ENCODE results near the gene RBM20. TPM values are rescaled to one million over a fixed set of nuclear protein-coding genes. Genes with fewer than 3 reads are reported as not detected.

RBM20 gene
- total and polyA plus RNA-seq, 2 of the 13 experiments (the other 11 are each of a cell fraction or from before 2014, with no cell fraction given) = 0.02 to 0.22 TPM

DNA sequence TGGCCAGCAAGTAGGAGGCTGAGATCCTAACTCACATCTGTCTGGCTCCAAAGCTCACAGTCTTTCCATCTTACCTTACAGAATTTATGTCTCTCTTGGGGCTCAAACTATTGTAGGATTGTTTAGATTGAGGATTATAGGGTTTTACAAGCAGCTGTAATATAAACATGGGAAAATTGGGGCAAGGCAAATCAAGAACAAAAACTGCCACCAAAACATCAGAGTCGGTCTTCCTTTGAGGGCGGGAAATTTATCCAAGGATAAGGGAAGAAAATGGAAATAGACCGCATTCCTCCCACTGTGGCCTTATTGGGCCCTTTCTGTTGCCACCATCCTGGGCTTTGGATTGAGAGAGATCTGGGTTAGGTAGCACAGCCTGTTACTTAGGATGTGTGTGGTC, 22.5 kb downstream of the RBM20 start:
- peaks cover 3 to 30% of the 10 kb centered on the region in 2 experiments; a peak in 3 of 5 replicates for H3K27me3 ChIP-seq (ENCODE audit: control insufficient read depth in 1 of 2, insufficient read depth in 2 of 2, low read length in 2 of 2)
- H3K4me3 ChIP-seq (replicated peaks in 1 of 3; ENCODE audit: insufficient read depth in 1 of 3, low read depth in 2 of 3, low read length in 3 of 3) = no peak overlapping the region
- H3K27ac ChIP-seq (ENCODE audit: extremely low read length, insufficient read depth, low read length) = no peak overlapping the region
- POLR2A ChIA-PET = no interaction called here
- 45% methylated on average over 3 of the region's 3 CpGs for WGBS (ENCODE audit: low lambda C conversion rate)
- no peaks in the 10 kb centered on the region for H4K20me1 ChIP-seq (ENCODE audit: insufficient read depth, low read length)
- H3K9me3 ChIP-seq (ENCODE audit: low read length) = no peaks in the 10 kb centered on the region
- 0 out of 2 replicates have a peak, but pooled peaks cover under 1% of the 10 kb centered on the region for H3K4me1 ChIP-seq (ENCODE audit: insufficient read depth, low read length)
- no TSS peak for BruUV-seq (replicated peaks)
- no peak for TF ChIP-seq CCAR2 (optimal IDR thresholded peaks at IDR 0.05; ENCODE audit: low read depth, low read length)
- TF ChIP-seq HBP1 (CRISPR knock-in tag; IDR thresholded peaks at IDR 0.05; ENCODE audit: low read depth) = no peak
- no peak for TF ChIP-seq ZNF12 (CRISPR knock-in tag; IDR thresholded peaks at IDR 0.05)
- no peak for TF ChIP-seq ETV6 (CRISPR knock-in tag; conservative IDR thresholded peaks at IDR 0.05)
- TF ChIP-seq ZNF230 (CRISPR knock-in tag; IDR thresholded peaks at IDR 0.05) = no peak
- no peak for TF ChIP-seq SRSF4 (IDR thresholded peaks at IDR 0.05; ENCODE audit: low read depth, low read length, poor library complexity, severe bottlenecking)
- no peak for TF ChIP-seq ZNF550 (CRISPR knock-in tag; IDR thresholded peaks at IDR 0.05; ENCODE audit: borderline replicate concordance)
- TF ChIP-seq, protein P1, sequence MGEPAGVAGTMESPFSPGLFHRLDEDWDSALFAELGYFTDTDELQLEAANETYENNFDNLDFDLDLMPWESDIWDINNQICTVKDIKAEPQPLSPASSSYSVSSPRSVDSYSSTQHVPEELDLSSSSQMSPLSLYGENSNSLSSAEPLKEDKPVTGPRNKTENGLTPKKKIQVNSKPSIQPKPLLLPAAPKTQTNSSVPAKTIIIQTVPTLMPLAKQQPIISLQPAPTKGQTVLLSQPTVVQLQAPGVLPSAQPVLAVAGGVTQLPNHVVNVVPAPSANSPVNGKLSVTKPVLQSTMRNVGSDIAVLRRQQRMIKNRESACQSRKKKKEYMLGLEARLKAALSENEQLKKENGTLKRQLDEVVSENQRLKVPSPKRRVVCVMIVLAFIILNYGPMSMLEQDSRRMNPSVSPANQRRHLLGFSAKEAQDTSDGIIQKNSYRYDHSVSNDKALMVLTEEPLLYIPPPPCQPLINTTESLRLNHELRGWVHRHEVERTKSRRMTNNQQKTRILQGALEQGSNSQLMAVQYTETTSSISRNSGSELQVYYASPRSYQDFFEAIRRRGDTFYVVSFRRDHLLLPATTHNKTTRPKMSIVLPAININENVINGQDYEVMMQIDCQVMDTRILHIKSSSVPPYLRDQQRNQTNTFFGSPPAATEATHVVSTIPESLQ (CRISPR knock-in tag; conservative IDR thresholded peaks at IDR 0.05) = no peak
- TF ChIP-seq, protein P2, sequence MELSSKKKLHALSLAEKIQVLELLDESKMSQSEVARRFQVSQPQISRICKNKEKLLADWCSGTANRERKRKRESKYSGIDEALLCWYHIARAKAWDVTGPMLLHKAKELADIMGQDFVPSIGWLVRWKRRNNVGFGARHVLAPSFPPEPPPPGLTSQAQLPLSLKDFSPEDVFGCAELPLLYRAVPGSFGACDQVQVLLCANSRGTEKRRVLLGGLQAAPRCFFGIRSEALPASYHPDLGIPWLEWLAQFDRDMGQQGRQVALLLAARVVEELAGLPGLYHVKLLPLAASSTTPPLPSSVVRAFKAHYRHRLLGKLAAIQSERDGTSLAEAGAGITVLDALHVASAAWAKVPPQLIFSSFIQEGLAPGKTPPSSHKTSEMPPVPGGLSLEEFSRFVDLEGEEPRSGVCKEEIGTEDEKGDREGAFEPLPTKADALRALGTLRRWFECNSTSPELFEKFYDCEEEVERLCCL (CRISPR knock-in tag; IDR thresholded peaks at IDR 0.05; ENCODE audit: borderline replicate concordance) = no peak
- TF ChIP-seq MAX (IDR thresholded peaks at IDR 0.05) = no peak
- TF ChIP-seq ZNF121 (CRISPR knock-in tag; IDR thresholded peaks at IDR 0.05) = no peak
- DNase-seq (ENCODE audit: low spot score) (no peak), ATAC-seq (no peak), FAIRE-seq (no peak)
- no peak overlapping the region for H3K9ac ChIP-seq (ENCODE audit: insufficient read depth, low read depth, low read length)
- in situ Hi-C loops (cut with HindIII; ENCODE audit: extremely low pct_ligation_motif_present, low pct_unique_long_range_greater_than_20kb) (no loop called here), intact Hi-C loops (cut with micrococcal nuclease; ENCODE audit: unreplicated experiment) (no loop called here)
- H3K36me3 ChIP-seq (replicated peaks in 1 of 2; ENCODE audit: control insufficient read depth in 1 of 2, insufficient read depth in 2 of 2, low read length in 2 of 2) = no peaks in the 10 kb centered on the region
- no peak overlapping the region for H3K4me2 ChIP-seq (ENCODE audit: low read depth, low read length)
- no peak overlapping the region for H2AFZ ChIP-seq (ENCODE audit: low read length)
- no peaks in the 10 kb centered on the region for H3K79me2 ChIP-seq (ENCODE audit: insufficient read depth, low read length)
- CTCF ChIA-PET (ENCODE audit: low intra/inter-chr PET ratio, low total read pairs) = no interaction called here
